ENCODE data around the gene LST1. TPM values are rescaled to one million over a fixed set of nuclear protein-coding genes. Genes with fewer than 3 reads are reported as not detected.

Gene LST1
- total and polyA plus RNA-seq, 11 donors, result 1.6 to 58.0 (median 3.7) TPM; not detected in 1

DNA sequence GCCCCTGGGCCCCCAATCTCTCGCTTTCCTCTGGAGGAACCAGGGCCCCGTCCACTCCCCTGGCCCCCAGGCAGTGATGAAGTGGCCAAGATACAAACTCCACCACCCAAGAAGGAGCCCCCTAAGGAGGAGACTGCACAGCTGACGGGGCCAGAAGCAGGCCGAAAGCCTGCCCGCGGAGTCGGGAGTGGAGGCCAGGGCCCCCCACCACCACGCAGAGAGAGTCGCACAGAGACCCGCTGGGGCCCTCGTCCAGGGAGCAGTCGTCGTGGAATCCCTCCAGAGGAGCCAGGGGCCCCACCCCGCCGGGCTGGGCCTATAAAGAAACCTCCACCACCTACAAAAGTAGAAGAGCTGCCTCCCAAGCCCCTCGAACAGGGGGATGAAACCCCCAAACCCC is 45.1 kb downstream of the LST1 start:
- ATAC-seq (peak in 2 of 4 donors; percentile 7 to 11), DNase-seq (no peak)
- no peak for TF ChIP-seq POLR2A (IDR thresholded peaks at IDR 0.05)
- TF ChIP-seq CTCF (IDR thresholded peaks at IDR 0.05), result no peak
- H3K36me3 ChIP-seq, result peaks cover 7 to 100% (median 100%) of the 10 kb centered on the region in 9 donors
- WGBS, 4 donors, result 81 to 89% (median 86%) methylated on average over 15 to 16 of the region's 16 CpGs
- no peaks in the 10 kb centered on the region for H3K9me3 ChIP-seq
- H3K27me3 ChIP-seq, result no peaks in the 10 kb centered on the region
- no peak overlapping the region for H3K4me3 ChIP-seq
- intact Hi-C loops (cut with DNase I), result no loop called here
- no peak overlapping the region for H3K27ac ChIP-seq
- peaks cover 0 to 4% (median 0%) of the 10 kb centered on the region in 12 donors for H3K4me1 ChIP-seq

DNA sequence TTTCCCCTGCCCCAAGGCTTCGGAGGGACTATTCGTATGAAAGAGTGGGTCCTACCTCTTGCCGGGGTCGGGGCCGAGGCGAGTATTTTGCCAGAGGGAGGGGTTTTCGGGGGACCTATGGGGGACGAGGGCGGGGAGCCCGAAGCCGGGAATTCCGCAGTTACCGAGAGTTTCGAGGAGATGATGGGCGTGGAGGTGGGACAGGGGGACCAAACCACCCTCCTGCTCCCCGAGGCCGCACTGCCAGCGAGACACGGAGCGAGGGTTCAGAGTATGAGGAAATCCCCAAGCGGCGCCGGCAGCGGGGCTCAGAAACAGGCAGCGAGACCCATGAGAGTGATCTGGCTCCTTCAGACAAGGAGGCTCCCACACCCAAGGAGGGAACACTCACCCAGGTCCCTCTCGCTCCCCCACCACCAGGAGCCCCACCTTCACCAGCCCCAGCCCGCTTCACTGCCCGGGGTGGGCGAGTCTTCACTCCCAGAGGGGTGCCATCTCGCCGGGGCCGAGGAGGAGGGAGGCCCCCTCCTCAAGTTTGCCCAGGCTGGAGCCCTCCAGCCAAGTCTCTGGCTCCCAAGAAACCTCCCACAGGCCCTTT is 45.7 kb downstream of the LST1 start:
- H3K27me3 ChIP-seq, result no peaks in the 10 kb centered on the region
- DNase-seq (no peak), ATAC-seq (peak in 3 of 4 donors; percentile 10 to 20 (median 18))
- H3K27ac ChIP-seq, result no peak overlapping the region
- intact Hi-C loops (cut with DNase I), result no loop called here
- H3K36me3 ChIP-seq, result peaks cover 5 to 100% (median 100%) of the 10 kb centered on the region in 9 donors
- peaks cover 0 to 4% (median 0%) of the 10 kb centered on the region in 12 donors for H3K4me1 ChIP-seq
- H3K9me3 ChIP-seq, result no peaks in the 10 kb centered on the region
- H3K4me3 ChIP-seq, result no peak overlapping the region
- no peak for TF ChIP-seq POLR2A (IDR thresholded peaks at IDR 0.05)
- no peak for TF ChIP-seq CTCF (IDR thresholded peaks at IDR 0.05)
- 88 to 91% (median 90%) methylated on average over 27 to 32 of the region's 32 CpGs for WGBS, 4 donors

DNA sequence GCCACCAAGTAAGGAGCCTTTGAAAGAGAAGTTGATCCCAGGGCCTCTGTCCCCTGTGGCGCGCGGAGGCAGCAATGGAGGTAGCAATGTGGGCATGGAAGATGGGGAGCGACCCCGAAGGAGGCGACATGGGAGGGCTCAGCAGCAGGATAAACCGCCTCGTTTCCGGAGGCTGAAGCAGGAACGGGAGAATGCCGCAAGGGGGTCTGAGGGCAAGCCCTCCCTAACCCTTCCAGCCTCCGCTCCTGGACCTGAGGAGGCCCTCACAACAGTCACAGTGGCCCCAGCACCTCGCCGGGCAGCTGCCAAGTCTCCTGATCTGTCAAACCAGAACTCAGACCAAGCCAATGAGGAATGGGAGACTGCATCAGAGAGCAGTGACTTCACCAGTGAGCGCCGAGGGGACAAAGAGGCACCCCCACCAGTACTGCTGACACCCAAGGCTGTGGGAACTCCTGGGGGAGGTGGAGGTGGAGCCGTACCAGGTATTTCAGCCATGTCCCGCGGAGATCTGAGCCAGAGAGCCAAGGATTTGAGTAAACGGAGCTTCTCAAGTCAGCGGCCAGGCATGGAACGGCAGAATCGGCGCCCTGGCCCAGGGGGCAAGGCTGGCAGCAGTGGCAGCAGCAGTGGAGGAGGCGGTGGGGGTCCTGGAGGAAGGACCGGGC is 46.3 kb downstream of the LST1 start:
- no peaks in the 10 kb centered on the region for H3K27me3 ChIP-seq
- ATAC-seq, result peak in 3 of 4 donors; percentile 2 to 3 (median 3)
- intact Hi-C loops (cut with DNase I), result no loop called here
- no peaks in the 10 kb centered on the region for H3K9me3 ChIP-seq
- no peak overlapping the region for H3K4me3 ChIP-seq
- 91 to 92% (median 91%) methylated on average over 26 of the region's 26 CpGs for WGBS, 4 donors
- peaks cover 2 to 100% (median 100%) of the 10 kb centered on the region in 9 donors for H3K36me3 ChIP-seq
- H3K4me1 ChIP-seq, result peaks cover 0 to 4% (median 0%) of the 10 kb centered on the region in 12 donors
- no peak for DNase-seq
- TF ChIP-seq CTCF (IDR thresholded peaks at IDR 0.05), result no peak
- H3K27ac ChIP-seq, result peak overlapping the region in 1 of 12 donors; percentile 11

GRCh38 chr6:31633447-31633846 is 47.4 kb downstream of the LST1 start:
- DNase-seq, result no peak
- Histone ChIP-seq H3K4me1 (peaks cover 0 to 4% (median 0%) of the 10 kb centered on the region in 12 donors), H3K27me3 (no peaks in the 10 kb centered on the region), H3K4me3 (no peak overlapping the region), H3K9me3 (no peaks in the 10 kb centered on the region), H3K27ac (peak overlapping the region in 1 of 12 donors; percentile 17), H3K36me3 (peaks cover 2 to 100% (median 100%) of the 10 kb centered on the region in 9 donors)
- no peak for ATAC-seq
- TF ChIP-seq POLR2A (IDR thresholded peaks at IDR 0.05) (no peak), CTCF (IDR thresholded peaks at IDR 0.05) (no peak)
- 80 to 88% (median 84%) methylated on average over 7 of the region's 7 CpGs for WGBS, 4 donors
- intact Hi-C loops (cut with DNase I), result no loop called here
